ENCODE measurements around the gene SCNN1B. TPM values are rescaled to one million over a fixed set of nuclear protein-coding genes. Genes with fewer than 3 reads are reported as not detected.

The SCNN1B gene
- total RNA-seq, 1 donor from 2014 or later: not detected

DNA sequence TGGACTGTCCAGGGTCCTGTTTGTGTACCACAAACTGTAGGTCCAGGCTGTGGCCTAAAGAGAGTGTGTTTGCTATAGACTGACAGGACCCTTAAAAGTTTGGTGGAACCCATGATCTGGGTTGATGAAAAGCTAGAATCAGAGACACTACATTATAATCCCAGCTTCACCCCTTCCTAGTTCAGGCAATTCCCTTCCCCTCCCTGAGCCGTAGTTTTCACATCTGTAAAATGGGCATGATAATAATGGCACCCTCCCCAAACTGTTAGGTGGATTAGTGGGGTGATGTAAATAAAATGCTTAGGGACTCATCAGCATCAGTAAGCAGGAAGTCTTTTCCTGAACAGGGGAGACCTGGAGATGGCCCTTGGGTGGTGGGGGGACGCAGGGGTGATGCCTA lies 2.5 kb downstream of the SCNN1B start:
- peaks cover 7% of the 10 kb centered on the region for H3K4me1 Mint-ChIP-seq
- H3K4me3 Mint-ChIP-seq: no peak overlapping the region
- DNase-seq (ENCODE audit: low read depth, low spot score): no peak
- H3K27ac Mint-ChIP-seq (ENCODE audit: unreplicated experiment): no peak overlapping the region
- TF ChIP-seq, protein P1, sequence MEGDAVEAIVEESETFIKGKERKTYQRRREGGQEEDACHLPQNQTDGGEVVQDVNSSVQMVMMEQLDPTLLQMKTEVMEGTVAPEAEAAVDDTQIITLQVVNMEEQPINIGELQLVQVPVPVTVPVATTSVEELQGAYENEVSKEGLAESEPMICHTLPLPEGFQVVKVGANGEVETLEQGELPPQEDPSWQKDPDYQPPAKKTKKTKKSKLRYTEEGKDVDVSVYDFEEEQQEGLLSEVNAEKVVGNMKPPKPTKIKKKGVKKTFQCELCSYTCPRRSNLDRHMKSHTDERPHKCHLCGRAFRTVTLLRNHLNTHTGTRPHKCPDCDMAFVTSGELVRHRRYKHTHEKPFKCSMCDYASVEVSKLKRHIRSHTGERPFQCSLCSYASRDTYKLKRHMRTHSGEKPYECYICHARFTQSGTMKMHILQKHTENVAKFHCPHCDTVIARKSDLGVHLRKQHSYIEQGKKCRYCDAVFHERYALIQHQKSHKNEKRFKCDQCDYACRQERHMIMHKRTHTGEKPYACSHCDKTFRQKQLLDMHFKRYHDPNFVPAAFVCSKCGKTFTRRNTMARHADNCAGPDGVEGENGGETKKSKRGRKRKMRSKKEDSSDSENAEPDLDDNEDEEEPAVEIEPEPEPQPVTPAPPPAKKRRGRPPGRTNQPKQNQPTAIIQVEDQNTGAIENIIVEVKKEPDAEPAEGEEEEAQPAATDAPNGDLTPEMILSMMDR (conservative IDR thresholded peaks at IDR 0.05): no peak
- H3K9me3 Mint-ChIP-seq: no peaks in the 10 kb centered on the region
- peaks cover 74% of the 10 kb centered on the region for H3K27me3 Mint-ChIP-seq (ENCODE audit: low read depth)
- no peaks in the 10 kb centered on the region for H3K36me3 Mint-ChIP-seq (ENCODE audit: low read depth)

DNA sequence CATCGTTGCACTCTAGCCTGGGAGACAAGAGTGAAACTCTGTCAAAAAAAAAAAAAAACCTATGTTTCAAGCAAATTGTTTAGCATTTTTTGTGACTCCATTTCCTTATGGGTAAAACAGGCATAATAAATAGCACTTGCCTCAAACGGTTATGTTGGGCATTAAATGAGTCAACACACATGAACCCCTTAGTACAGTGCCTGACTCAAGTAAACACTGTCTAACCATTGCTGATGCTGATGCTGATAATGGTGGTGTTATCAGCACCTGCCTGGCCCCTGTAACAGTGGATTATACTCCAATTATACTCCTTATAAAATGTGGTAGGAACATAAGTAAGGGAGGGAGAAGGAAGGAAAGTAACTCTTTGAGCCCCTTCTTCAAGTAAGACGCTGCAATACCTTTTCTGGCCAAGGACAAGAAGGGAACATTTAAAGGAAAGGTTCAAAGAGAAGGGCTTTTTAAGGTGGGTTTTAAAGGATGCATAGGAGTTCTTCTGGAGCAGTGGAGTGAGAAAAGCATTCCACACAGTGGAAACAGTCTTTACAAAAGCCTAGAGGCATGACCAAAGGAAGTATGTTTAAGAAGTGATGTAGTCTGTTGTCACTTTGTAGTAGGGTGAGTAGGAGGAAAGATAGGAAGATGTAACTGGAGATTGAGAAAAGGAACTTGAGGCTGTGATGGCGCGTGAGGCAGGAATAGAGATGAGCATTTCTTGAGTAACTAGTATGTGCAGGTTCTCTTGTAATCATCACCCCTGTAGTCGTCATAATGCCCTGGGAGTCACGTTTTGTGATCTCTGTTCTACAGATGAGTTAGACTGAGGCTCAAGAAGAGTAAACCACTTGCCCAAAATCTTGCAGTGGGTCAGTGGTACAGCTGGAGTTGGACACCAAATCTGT lies 4.3 kb downstream of the SCNN1B start:
- peaks cover 56% of the 10 kb centered on the region for H3K27me3 Mint-ChIP-seq (ENCODE audit: low read depth)
- TF ChIP-seq, protein P1 (conservative IDR thresholded peaks at IDR 0.05): no peak

DNA sequence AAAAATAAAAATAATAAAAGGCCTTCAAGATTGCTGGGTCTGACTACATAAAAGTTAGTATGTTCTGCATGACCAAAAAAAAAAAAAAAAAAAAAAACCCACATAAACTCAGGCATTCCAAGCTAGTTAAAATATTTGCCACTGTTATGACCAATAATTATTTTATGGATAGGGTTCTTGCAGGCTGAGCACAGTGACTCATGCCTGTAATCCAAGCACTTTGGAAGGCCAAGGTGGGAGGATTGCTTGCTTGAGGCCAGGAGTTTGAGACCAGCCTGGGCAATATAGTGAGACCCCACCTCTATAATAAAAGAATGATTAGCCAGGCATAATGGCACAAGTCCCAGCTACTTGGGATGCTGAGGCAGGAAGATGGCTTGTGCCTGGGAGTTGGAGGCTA lies 8.1 kb downstream of the SCNN1B start:
- Mint-ChIP-seq H3K27me3 (ENCODE audit: low read depth) (peaks cover 18% of the 10 kb centered on the region), H3K4me1 (no peaks in the 10 kb centered on the region), H3K27ac (ENCODE audit: unreplicated experiment) (no peak overlapping the region), H3K9me3 (no peaks in the 10 kb centered on the region), H3K4me3 (no peak overlapping the region), H3K36me3 (ENCODE audit: low read depth) (no peaks in the 10 kb centered on the region)
- DNase-seq (ENCODE audit: low read depth, low spot score): no peak
- TF ChIP-seq, protein P1 (conservative IDR thresholded peaks at IDR 0.05): no peak

More for the DNA sequence above, 4.3 kb downstream of the SCNN1B start:
- Mint-ChIP-seq H3K36me3 (ENCODE audit: low read depth) (no peaks in the 10 kb centered on the region), H3K27ac (ENCODE audit: unreplicated experiment) (no peak overlapping the region), H3K4me1 (peaks cover 4% of the 10 kb centered on the region), H3K9me3 (no peaks in the 10 kb centered on the region), H3K4me3 (no peak overlapping the region)
- no peak for DNase-seq (ENCODE audit: low read depth, low spot score)

- H3K36me3 Mint-ChIP-seq (ENCODE audit: low read depth): no peaks in the 10 kb centered on the region
- H3K4me3 Mint-ChIP-seq: no peak overlapping the region
- H3K9me3 Mint-ChIP-seq: no peaks in the 10 kb centered on the region
- H3K27me3 Mint-ChIP-seq (ENCODE audit: low read depth): peaks cover 14% of the 10 kb centered on the region
- no peaks in the 10 kb centered on the region for H3K4me1 Mint-ChIP-seq
- TF ChIP-seq, protein P1 (conservative IDR thresholded peaks at IDR 0.05): no peak
- DNase-seq (ENCODE audit: low read depth, low spot score): no peak
- H3K27ac Mint-ChIP-seq (ENCODE audit: unreplicated experiment): no peak overlapping the region
Measured at GRCh38 chr16:23310744-23311143, 8.6 kb downstream of the SCNN1B start.

- Mint-ChIP-seq H3K36me3 (ENCODE audit: low read depth) (no peaks in the 10 kb centered on the region), H3K27ac (ENCODE audit: unreplicated experiment) (no peak overlapping the region), H3K27me3 (ENCODE audit: low read depth) (no peaks in the 10 kb centered on the region), H3K9me3 (no peaks in the 10 kb centered on the region), H3K4me1 (no peaks in the 10 kb centered on the region), H3K4me3 (no peak overlapping the region)
- DNase-seq (ENCODE audit: low read depth, low spot score): no peak
- TF ChIP-seq, protein P1 (conservative IDR thresholded peaks at IDR 0.05): no peak
Measured at GRCh38 chr16:23316232-23316631, 14.1 kb downstream of the SCNN1B start.
